Spleen (tissue), 11 donors: ENCODE data around the gene RHBDD1. TPM values are rescaled to one million over a fixed set of nuclear protein-coding genes. Genes with fewer than 3 reads are reported as not detected.

Experiments used
- DNase-seq: peaks from one replicate; pipeline ENCODE4 v3.0.0-alpha.2; 2020
- H3K27ac ChIP-seq, 8 donors: fragments of 200-600 bp; sonication (generic) in 7 of 8; 1 replicate in 4 of 8; 2 replicates in 4 of 8; pipeline versions ENCODE4 v1.5.0 to v1.8.0; 2016 to 2021; ENCODE audit warnings: inconsistent platforms in 4 of 8, mild to moderate bottlenecking in 4 of 8, moderate library complexity in 1 of 8
- H3K27me3 ChIP-seq, 7 donors: fragments of 200-600 bp; sonication (generic) in 6 of 7; replicated peaks in 1 of 7; 1 replicate in 4 of 7; 2 replicates in 3 of 7; pipeline versions ENCODE4 v1.5.0 to v1.8.0; 2016 to 2021; ENCODE audit warnings: inconsistent platforms in 3 of 7, mild to moderate bottlenecking in 1 of 7
- H3K36me3 ChIP-seq, 6 donors: fragments of 200-600 bp; sonication (generic) in 5 of 6; 1 replicate in 4 of 6; 2 replicates in 2 of 6; pipeline versions ENCODE4 v1.5.0 to v1.8.0; 2016 to 2021; ENCODE audit warnings: inconsistent platforms in 2 of 6
- H3K4me1 ChIP-seq, 6 donors: fragments of 200-600 bp; sonication (generic) in 5 of 6; 1 replicate in 3 of 6; 2 replicates in 3 of 6; pipeline versions ENCODE4 v1.5.0 to v1.8.0; 2016 to 2021; ENCODE audit warnings: inconsistent platforms in 3 of 6
- H3K4me3 ChIP-seq, 8 donors: fragments of 200-600 bp; sonication (generic) in 7 of 8; 1 replicate in 4 of 8; 2 replicates in 4 of 8; pipeline versions ENCODE4 v1.5.0 to v1.8.0; 2016 to 2021; ENCODE audit warnings: inconsistent platforms in 4 of 8, mild to moderate bottlenecking in 4 of 8, moderate library complexity in 2 of 8
- H3K9me3 ChIP-seq, 8 donors: fragments of 200-600 bp; sonication (generic) in 7 of 8; 1 replicate in 4 of 8; 2 replicates in 4 of 8; pipeline versions ENCODE4 v1.5.0 to v1.8.0; 2016 to 2021; ENCODE audit warnings: inconsistent platforms in 4 of 8
- CTCF ChIP-seq, 11 experiments: fragments of 200-600 bp in 7 of 11; fragments of 450-650 bp in 4 of 11; sonication (generic) in 4 of 11; IDR thresholded peaks in 8 of 11; conservative IDR thresholded peaks in 3 of 11; 1 replicate in 7 of 11; 2 replicates in 4 of 11; pipeline versions ENCODE4 v1.4.0 to v1.8.0; 2016 to 2021; ENCODE audit warnings: antibody characterized with exemption in 11 of 11, inconsistent platforms in 4 of 11, mild to moderate bottlenecking in 1 of 11
- POLR2A ChIP-seq, 3 donors: fragments of 450-650 bp; IDR thresholded peaks; one replicate each; pipeline ENCODE4 v1.5.1; 2017; ENCODE audit warnings: antibody characterized with exemption in 3 of 3, mild to moderate bottlenecking in 1 of 3
- POLR2AphosphoS5 ChIP-seq, 3 donors: sonication (generic); formaldehyde crosslinking; IDR thresholded peaks; one replicate each; pipeline ENCODE4 v1.5.1; 2017; ENCODE audit warnings: antibody characterized with exemption in 3 of 3
- WGBS, 5 donors: extraction: QIAGEN DNeasy Blood & Tissue Kit in 3 of 5; methylation state at CpG; one replicate each; pipeline versions ENCODE4 v1.1.5 to v1.1.7; 2013 to 2018; 5-methylcytosine and 5-hydroxymethylcytosine counted together
- intact Hi-C: fragments of 100-400 bp; cut with DNase I; formaldehyde crosslinking; loops from one replicate; pipeline ENCODE4 v1.15.0; 2023; ENCODE audit warnings: low total_unique reads
- polyA plus RNA-seq, 3 donors: library from polyadenylated mRNA; stranded (reverse); fragments of 200-250 nt; gene quantifications; one replicate each; pipeline ENCODE4 v1.2.1, GENCODE V29; 2013
- total RNA-seq, 7 donors: library from RNA; depleted of rRNA in 3 of 7; stranded (reverse); fragments of >200 nt in 3 of 7; fragmentation: NEBNext Ultra II Directional in 4 of 7; extraction: Animal tissue kit (Norgen Biotek cat#: 25700) in 4 of 7; gene quantifications; one replicate each; pipeline versions ENCODE4 v1.1.0 to v1.2.1, GENCODE V29; 2016 to 2021
- donor health status: healthy with polysubstance abuse.
- donor health status: DM: no; HTN: no; CAD: no; lungs with moderate emphysema.
- donor health status: DM: no; HTN: no; CAD: no.
- donor health status: Bipolar disorder and iron deficiency.
- donor health status: healthy.
- donor health status: DM: no; HTN: no; CAD: no.
- donor health status: DM: yes; HTN: yes; CAD: no.

RHBDD1 gene
- total and polyA plus RNA-seq, 10 donors = 6.1 to 67.5 (median 32.8) TPM

DNA sequence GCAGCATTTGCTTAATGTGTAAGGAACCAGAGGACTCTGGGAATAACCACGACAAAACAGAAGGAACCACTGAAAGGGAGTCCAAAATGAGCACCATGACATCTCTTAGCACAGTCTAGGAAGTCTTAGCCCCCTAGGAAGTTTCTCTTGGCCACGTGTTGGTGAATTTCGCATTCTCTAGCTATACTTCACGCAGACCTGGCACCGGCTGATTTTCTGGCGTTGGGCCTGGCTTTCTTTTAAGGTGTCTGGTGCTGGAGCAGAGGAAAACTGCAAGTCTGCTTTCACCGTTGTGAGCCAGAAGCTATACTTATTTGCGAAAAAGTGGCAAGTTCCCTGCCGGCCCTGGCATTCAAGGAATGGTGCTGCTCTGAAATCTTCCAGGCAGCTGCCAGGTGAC lies 171.3 kb downstream of the RHBDD1 start:
- DNase-seq = no peak
- intact Hi-C loops = no loop called here
- 77 to 89% (median 79%) methylated on average over 9 of the region's 9 CpGs for WGBS, 5 donors
- TF ChIP-seq POLR2AphosphoS5 (IDR thresholded peaks at IDR 0.05) (no peak), CTCF (IDR thresholded peaks at IDR 0.05 in 8 of 11, conservative IDR thresholded peaks at IDR 0.05 in 3 of 11) (no peak), POLR2A (IDR thresholded peaks at IDR 0.05) (no peak)
- no peak overlapping the region for H3K4me3 ChIP-seq
- H3K27ac ChIP-seq = no peak overlapping the region
- H3K9me3 ChIP-seq = no peaks in the 10 kb centered on the region
- no peaks in the 10 kb centered on the region for H3K4me1 ChIP-seq
- no peaks in the 10 kb centered on the region for H3K36me3 ChIP-seq
- no peaks in the 10 kb centered on the region for H3K27me3 ChIP-seq

GRCh38 chr2:227007940-227008339 lies 172.1 kb downstream of the RHBDD1 start:
- 90 to 96% (median 94%) methylated on average over 17 of the region's 17 CpGs for WGBS, 5 donors
- intact Hi-C loops = no loop called here
- no peak for DNase-seq
- TF ChIP-seq CTCF (IDR thresholded peaks at IDR 0.05 in 8 of 11, conservative IDR thresholded peaks at IDR 0.05 in 3 of 11) (no peak), POLR2AphosphoS5 (IDR thresholded peaks at IDR 0.05) (peak in 1 of 3 donors; percentile 58), POLR2A (IDR thresholded peaks at IDR 0.05) (no peak)
- no peaks in the 10 kb centered on the region for H3K4me1 ChIP-seq
- no peaks in the 10 kb centered on the region for H3K36me3 ChIP-seq
- no peak overlapping the region for H3K4me3 ChIP-seq
- no peaks in the 10 kb centered on the region for H3K27me3 ChIP-seq
- H3K9me3 ChIP-seq = no peaks in the 10 kb centered on the region
- H3K27ac ChIP-seq = no peak overlapping the region

DNA sequence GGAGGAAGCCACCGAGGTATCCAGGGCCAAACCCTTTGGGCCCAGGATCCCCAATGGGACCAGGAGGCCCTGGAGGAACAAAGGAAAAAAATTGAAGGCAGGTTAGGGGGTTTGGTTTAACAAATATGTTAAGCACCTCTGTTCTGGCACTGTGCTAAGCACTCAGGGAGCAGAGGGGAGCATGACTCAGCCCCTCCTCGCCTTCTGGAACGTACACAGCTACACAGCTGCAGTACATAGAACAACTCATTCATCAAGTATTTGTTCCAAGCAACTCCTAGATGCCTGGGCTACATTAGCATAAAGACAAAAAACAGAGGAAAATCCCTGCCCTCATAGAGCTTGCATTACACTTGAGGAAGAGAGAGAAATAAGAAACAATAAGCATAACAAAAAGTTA lies 174.6 kb downstream of the RHBDD1 start:
- no peaks in the 10 kb centered on the region for H3K4me1 ChIP-seq
- intact Hi-C loops = no loop called here
- no peak overlapping the region for H3K27ac ChIP-seq
- TF ChIP-seq POLR2A (IDR thresholded peaks at IDR 0.05) (no peak), CTCF (IDR thresholded peaks at IDR 0.05 in 8 of 11, conservative IDR thresholded peaks at IDR 0.05 in 3 of 11) (no peak), POLR2AphosphoS5 (IDR thresholded peaks at IDR 0.05) (no peak)
- H3K9me3 ChIP-seq = no peaks in the 10 kb centered on the region
- 61 to 84% (median 74%) methylated on average over 3 of the region's 3 CpGs for WGBS, 5 donors
- no peak for DNase-seq
- no peaks in the 10 kb centered on the region for H3K27me3 ChIP-seq
- H3K4me3 ChIP-seq = no peak overlapping the region
- no peaks in the 10 kb centered on the region for H3K36me3 ChIP-seq

DNA sequence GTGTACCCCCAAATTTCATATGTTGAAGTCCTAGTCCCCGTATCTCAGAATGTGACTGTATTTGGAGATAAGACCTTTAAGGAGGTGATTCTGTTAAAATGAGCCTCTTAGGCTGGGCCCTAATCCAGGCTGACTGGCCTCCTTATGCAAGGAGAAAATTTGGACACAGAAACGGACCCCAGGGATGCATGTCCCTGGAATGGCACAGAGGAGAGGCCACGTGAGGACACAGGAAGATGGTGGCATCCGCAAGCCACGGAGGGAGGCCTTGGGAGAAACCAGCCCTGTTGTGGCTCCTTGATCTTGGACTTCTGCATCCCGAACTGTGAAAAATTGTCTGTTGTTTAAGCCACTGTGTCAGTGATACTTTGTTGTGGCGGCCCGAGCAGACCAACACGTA lies 177.5 kb downstream of the RHBDD1 start:
- TF ChIP-seq CTCF (IDR thresholded peaks at IDR 0.05 in 8 of 11, conservative IDR thresholded peaks at IDR 0.05 in 3 of 11) = no peak
- no peak for TF ChIP-seq POLR2AphosphoS5 (IDR thresholded peaks at IDR 0.05)
- no peak for TF ChIP-seq POLR2A (IDR thresholded peaks at IDR 0.05)
- Histone ChIP-seq H3K4me1 (no peaks in the 10 kb centered on the region), H3K4me3 (no peak overlapping the region), H3K27ac (no peak overlapping the region), H3K27me3 (no peaks in the 10 kb centered on the region), H3K36me3 (no peaks in the 10 kb centered on the region), H3K9me3 (no peaks in the 10 kb centered on the region)
- no peak for DNase-seq
- intact Hi-C loops = no loop called here
- 86 to 96% (median 91%) methylated on average over 9 of the region's 9 CpGs for WGBS, 5 donors
